HG02840 (cell line): Measurements from ENCODE around the gene KLF18.
"Not testable (repeated sequence)": the region's sequence is repeated elsewhere in the genome, so short reads cannot be mapped to it uniquely, and the experiment has no call there.

ENCODE experiments used
- ATAC-seq: cut with Tn5 transposase; IDR thresholded peaks from one replicate; pipeline ENCODE4 v1.9.1; 2021; ENCODE audit warnings: mild to moderate bottlenecking, moderate library complexity, moderate number of reproducible peaks; ENCODE audit not compliant: unreplicated experiment, low FRiP score

The KLF18 gene

DNA sequence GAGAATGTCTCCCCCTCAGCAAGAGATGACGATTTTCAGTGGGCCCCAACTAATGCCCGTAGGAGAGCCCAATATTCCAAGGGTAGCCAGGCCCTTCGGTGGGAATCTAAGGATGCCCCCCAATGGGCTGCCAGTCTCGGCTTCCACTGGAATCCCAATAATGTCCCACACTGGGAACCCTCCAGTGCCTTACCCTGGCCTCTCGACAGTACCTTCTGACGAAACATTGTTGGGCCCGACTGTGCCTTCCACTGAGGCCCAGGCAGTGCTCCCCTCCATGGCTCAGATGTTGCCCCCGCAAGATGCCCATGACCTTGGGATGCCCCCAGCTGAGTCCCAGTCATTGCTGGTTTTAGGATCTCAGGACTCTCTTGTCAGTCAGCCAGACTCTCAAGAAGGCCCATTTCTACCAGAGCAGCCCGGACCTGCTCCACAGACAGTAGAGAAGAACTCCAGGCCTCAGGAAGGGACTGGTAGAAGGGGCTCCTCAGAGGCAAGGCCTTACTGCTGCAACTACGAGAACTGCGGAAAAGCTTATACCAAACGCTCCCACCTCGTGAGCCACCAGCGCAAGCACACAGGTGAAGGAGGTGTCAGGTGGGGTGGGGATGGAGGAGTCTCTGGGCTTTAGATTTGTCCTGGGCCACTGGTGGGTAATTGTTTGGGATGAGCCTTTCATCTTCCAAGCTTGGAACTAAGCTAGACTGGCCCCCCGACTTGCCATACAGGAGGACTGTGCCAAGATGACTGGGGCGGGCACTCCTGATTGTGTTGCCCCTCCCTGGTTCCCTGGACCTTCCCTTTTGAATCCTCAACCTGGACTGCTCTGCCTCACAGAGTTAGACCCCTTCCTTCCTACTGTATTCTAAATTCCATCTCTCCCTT lies 11.6 kb downstream of the KLF18 start:
- no peak for ATAC-seq

DNA sequence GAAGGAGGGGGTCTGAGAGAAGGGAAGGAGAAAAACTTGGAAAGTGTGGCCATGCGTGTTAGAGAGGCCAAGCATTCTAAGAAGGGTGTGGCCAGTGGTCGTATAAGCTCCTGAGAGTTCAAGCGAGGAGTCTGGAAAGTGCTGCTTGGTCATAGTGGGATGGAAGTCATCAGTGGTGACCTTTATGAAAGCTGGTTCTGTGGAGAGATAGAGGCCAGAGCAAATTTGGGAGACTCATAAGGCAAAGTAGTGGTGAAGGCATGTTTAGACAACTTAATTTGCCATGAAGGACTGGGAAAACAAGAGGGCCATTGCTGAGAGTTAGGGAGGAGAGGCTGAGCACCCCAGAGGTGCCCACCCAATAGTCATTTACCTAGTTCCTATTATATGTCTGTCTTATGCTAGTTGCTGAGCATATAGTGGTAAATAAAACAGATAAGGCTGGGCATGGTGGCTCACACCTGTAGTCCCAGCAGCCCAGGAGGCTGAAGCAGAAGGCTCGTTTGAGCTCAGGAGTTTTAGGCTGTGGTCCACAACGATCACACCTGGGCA lies 21.0 kb downstream of the KLF18 start:
- ATAC-seq, result no peak

DNA sequence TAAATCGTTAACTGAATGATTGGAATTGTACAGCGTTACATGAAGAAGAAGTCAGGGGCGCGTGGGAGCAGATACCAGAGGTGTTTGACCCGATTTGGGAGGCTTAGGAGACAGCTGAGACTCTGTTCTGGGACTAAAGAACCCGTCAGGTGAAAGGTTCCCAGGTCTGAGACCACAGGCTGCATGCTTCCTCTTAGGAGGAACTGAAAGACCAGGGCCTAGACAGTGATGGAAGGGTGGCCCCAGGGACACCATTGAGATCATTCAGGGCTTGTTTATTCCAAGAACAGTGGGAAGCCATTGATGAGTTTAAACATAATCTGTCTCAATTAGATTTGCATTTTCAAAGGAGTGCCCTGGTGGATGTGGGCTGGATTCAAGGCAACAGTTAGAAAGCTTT lies 21.9 kb downstream of the KLF18 start:
- ATAC-seq, result no peak

DNA sequence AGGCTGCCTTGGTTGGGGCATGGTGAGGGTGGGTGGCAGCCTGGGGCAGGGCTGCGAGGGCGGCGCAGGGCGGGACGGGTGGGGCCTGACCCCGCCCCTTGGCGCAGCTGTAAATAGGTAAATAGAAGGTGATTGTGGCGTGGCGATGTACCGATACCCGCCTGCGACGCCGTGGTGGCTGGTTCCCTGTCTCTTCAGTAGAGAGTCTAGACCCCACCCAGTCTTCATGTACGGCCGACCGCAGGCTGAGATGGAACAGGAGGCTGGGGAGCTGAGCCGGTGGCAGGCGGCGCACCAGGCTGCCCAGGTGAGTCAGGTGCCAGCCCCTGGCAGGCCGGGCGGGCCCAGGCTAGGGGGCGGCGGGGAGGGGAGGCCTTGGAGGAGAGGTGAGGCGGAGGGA lies 22.7 kb downstream of the KLF18 start, which contains the start of gene KLF17:
KLF17 (plus strand) TSS at position 140 of the 400 bp plus-strand sequence; CDS start at position 227, 87 bp downstream.
- ATAC-seq, result no peak

DNA sequence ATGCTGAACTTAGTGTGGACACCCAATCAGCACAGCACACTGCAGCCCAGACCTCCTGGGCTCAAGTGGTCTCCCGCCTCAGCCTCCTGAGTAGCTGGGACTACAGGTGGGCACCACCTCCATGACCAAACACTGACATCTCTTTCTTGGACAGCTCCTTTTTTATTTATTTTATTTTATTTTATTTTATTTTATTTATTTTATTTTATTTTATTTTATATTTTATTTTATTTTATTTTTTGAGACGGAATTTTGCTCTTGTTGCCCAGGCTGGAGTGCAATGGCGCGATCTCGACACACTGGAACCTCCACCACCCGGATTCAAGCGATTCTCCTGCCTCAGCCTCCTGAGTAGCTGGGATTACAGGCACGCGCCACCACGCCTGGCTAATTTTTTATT lies 24.2 kb downstream of the KLF18 start:
- ATAC-seq, result not testable (repeated sequence)

DNA sequence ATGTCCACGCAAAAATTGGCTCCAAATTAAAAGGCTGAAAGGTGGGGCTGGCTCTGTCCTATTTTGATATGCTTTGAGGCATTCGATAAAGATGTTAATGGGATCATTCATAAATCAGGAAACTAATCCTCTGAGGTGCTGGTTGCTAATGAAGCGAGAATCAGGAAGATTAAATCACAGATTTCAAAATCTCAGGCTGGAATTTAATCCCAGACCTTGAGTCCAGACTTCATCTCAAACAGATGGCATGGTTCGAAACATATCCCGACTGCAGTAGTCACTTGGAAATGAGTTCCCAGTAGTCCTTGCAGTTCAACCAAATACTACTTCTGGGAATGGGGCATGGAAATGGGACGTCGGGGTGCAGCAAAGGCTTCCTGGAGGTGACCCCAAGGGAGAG lies 27.3 kb downstream of the KLF18 start:
- no peak for ATAC-seq

DNA sequence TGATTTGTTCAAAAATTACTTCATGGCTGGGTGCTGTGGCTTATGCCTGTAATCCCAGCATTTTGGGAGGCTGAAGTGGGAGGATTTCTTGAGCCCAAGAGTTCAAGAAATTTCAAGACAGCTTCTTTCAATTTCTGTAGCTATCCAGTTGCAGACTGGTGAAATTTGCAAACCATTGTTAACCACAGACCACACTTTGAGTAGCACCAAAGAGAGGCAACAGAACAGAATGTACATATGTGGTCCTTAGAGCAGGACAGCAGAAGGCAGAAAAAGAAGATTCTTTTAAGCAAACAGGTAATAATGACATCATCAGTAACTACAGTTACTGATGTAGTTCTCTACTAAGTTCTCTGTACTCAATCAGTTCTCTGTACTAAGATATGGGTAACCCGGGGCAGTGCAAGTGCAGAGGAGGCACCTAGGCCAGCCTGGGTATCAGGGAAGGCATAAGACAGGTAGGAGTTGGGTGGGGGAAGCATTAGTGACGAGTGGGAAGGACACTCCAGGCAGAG lies 28.3 kb downstream of the KLF18 start:
- no peak for ATAC-seq

DNA sequence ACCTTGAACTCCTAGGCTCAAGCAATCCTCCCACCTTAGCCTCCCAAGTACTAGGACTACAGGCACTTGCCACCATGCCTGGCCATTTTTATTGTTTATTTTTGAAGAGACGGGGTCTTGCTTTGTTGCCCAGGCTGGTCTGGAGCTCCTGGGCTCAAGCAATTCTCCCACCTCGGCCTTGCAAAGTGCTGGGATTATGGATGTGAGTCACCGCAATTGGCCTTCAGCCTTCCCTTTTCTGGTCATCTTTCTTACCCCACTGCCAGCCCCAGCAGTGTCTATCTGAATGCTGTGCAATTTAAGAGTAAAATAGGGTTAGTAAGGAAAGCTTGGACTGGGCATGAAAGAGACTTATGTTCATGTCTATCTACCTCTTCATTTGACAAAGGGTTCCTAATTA lies 28.9 kb downstream of the KLF18 start:
- no peak for ATAC-seq

DNA sequence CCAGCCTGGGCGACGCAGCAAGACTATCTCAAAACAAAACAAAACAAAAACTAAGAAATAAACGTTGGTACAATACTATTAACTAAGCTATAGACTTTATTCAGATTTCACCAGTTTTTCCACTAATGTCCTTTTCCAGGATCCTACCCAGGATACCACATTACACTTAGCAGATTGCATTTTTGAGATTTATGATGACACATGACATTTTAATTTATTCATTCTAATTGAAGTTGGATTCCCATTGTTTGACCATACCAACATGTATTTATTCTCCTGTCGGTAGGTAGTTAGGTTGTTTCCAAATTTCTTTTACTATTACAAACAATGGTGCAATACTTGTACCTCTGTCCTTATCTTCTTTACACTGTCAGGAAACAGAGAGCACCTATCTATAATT lies 29.6 kb downstream of the KLF18 start:
- ATAC-seq, result no peak

DNA sequence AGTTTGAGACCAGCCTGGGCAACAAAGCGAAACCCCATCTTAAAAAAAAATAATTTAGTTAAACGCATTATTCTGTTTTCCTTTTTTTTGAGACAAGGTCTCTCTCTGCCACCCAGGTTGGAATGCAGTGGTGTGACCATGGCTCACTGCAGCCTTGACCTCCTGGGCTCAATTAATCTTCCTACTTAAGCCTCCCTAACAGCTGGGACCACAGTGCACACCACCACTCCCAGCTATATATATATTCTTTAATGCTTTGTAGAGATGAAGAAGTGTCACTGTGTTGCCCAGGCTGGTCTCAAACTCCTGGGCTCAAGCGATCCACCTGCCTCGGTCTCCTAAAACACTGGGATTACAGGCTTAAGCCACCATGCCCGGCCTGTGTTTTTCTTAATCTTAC lies 30.5 kb downstream of the KLF18 start:
- no peak for ATAC-seq

DNA sequence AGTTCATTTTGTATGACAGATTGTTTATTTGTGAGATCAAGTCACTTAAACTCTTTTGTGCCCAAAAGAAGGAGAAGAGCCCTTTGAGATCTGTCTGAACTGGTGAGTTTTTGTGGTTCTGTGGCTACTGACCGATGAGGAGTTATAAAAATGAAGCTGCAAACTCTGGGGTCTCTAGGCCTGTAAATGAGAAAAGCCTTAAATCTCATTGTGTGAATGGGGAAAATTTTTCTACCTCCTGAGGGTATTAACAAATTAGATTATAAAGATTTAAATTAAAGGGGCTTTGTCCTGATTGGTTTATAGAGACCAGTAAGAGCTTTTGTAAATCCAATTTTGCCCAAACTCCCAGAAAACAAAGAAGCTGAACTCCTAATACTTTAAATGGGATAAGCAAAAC lies 32.5 kb downstream of the KLF18 start:
- ATAC-seq, result no peak

DNA sequence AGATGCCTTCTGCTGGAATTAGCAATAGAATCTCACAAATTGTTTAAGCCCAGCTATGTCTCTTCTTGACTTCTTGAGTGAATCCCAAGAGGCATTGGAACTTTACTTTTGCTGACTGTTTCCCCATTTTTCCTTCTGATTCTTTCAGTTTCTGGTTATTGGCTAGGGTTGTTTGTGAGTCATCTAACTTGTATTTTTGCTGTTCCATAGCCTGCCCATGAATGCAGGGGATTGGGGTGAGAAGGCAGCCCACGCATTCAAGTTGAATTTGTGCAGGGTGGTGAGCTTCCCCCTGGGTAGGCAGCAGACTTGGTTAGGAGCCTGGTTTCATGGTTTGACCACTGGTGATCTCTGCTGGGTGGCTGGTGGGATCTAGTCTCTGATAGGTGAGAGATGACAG lies 33.2 kb downstream of the KLF18 start:
- ATAC-seq, result no peak

DNA sequence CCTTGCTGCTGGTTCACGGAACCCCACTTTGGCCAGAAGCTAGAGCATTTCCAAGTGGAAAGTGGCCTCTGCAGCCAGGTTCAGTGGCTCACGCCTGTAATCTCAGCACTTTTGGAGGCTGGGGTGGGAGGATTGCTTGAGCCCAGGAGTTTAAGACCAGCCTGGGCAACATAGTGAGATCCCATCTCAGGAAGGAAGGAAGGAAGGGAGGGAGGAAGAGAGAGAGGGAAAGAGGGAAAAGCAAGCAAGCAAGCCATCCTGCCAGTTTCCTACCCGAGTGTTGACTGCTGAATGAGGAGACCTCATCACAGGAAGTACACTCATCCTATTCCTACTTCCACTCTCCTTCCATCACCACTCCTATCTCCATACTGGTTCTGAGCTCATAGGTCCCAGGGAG lies 35.6 kb downstream of the KLF18 start:
- ATAC-seq, result no peak

DNA sequence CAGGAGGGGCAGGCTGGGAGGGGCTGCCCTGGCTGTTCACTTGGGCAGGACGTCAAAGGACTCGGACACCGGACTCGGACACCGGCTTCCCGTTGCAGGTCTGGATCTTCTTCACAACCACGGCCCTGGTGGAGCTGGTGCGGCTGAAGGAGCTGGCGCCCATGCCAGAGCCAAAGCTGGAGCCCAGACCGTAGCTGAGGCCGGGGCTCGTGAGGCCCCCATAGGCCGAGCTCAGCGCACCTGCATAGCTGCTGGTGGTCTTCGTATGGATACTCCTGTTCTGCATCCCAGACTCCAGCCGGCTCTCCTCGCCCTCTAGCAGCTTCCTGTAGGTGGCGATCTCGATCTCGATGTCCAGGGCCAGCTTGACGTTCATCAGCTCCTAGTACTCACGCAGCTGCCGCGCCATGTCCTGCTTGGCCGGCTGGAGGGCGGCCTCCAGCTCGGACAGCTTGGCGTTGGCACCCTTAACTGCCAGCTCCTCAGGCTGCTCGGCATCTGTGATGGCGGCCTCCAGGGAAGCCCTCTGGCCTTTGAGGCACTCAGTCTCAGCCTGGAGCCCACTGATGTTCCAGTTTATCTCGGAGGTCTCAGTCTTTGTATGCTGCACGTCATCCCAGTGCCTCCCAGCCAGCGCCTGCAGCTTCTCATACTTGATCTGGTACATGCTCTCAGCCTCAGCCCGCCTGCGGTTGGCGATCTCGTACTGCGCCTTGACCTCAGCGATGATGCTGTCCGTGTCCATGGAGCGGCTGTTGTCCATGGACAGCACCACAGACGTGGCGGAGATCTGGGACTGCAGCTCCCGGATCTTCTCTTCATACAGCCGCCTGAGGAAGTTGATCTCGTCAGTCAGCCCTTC lies 37.9 kb downstream of the KLF18 start:
- no peak for ATAC-seq

DNA sequence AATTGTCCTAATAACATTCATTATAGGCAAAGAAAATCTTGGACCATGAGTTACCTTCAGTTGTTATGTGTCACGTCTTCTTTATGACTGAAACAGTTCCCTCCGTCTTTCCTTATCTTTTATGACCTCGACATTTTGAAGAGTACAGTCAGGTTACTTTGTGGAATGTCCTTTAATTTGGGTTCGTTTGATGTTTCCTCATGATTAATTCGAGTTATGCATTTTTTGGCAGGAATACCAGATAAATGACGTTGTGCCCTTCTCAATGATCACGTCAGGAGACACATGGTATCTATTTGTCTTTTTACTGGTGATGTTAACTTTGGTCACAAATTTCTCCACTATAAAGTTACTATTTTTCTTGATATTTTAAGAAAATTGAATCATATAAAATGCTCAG lies 40.1 kb downstream of the KLF18 start:
- no peak for ATAC-seq

DNA sequence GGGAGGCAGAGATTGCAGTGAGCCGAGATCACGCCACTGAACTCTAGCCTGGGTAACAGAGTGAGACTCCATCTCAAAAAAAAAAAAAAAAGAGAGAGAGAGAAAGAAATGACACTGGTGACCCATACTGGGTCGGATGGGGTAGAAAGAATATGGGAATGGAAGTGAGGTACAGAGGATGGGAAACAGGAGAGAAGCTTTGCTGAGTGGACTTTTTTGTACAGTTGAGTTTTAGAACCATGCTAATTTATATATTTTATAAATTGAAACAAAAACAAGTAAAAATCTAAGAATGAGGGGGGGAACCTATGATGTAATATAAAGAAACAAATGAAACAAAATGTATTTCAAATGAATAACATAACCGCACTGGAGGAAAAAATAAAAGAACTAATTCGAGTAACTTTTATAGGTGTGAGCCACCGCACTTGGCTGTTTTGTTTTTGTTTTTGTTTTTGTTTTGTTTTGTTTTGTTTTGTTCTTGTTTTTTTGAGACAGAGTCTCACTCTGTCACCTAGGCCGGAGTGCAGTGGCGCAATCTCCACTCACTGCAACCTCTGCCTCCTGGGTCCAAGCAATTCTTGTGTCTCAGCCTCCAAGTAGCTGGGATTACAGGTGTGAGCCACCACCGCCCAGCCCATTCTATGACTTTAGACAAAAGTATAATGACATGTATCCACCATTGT lies 41.1 kb downstream of the KLF18 start:
- ATAC-seq, result no peak

DNA sequence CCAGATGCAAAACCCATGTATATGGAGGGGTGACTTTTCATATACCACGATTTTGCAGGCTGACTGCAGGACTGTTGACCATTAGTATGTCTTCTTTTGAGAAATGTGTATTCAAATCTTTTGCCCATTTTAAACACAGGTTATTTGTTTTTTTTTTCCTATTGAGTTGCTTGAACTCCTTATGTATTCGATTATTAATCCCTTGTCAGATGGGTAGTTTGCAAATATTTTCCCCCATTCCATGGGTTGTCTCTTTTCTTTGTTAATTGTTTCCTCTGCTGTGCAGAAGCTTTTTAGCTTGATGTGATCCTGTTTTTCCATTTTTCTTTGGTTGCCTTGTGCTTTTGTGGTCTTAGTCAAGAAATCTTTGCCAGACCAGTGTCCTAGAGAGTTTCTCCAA lies 47.4 kb downstream of the KLF18 start:
- no peak for ATAC-seq

DNA sequence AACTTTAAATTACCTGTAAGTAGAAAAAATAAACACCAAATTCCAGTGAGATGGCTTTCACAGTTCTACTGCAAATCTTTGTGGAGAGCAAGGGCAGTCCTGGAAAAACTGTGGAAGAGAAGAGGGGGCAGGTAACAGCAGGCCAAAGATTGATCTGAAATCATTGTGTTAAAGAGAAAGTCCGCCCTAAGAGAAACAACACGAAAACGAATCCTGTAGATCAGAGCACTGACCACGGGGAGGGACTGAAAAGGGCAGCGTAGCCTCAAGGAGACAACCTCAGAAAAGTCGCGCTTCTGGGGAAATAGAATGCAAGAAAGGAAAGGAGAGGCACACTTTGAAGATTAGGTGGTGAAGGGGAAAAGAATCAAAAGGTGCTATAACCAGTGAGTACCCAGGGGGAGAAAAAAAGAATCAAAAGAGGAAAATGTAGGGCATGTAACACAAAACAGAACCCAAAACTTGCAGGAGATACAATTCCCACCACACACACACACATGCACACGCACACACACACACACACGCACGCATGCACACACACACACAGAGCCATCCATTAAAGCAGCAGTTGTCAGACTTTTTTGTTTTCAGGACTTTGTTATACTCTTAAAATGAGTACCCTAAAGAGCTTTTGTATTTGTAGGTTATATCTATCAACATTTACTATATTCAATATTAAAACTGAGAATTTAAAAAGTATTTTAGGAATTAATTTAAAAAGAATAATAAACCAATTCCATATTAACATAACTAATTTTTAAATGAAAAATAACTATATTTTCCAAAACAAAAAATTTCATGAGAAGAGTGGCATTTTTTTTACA lies 50.8 kb downstream of the KLF18 start:
- no peak for ATAC-seq

DNA sequence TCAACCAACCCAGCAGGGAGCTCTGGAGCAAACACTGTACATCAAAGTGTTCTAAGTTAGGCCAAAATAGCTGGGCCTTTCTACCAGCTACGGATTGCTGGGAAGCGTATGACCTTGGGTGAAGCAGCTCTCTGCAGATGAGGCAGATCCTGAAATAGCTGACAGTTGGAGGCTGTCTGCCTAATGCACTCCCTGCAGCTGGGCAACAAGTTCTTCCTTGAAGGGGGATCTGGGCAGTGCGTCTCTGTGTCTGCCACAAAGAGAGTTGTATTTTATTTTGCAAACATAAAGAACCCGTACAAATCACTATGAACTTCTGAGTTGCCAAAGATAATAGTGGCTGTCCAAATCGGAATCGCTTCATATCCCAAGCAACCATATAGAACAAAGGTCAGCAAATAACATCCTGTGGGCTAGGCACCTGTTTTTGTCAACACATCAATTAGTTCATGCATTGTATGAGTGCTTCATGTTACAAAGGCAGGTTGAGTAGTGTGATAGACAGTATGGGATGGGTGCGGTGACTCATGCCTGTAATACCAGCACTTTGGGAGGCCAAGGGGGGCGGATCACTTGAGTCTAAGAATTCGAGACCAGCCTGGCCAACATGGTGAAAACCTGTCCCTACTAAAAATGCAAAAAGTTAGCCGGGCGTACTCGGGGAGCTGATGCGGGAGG lies 51.9 kb downstream of the KLF18 start:
- no peak for ATAC-seq
